Transverse colon (tissue), 4 donors: ENCODE data around the gene C16orf95. TPM values are rescaled to one million over a fixed set of nuclear protein-coding genes. Genes with fewer than 3 reads are reported as not detected.

ENCODE experiments used
- DNase-seq: peaks from one replicate; pipeline ENCODE4 v3.0.0-alpha.2; 2019
- H3K27ac ChIP-seq, 4 donors: fragments of 200-600 bp; sonication (generic); 2 replicates each; pipeline ENCODE4 v1.5.1; 2016 to 2018; ENCODE audit warnings: inconsistent platforms in 4 of 4
- H3K27me3 ChIP-seq: fragments of 200-600 bp; sonication (generic); 2 replicates; pipeline ENCODE4 v1.5.1; 2017; ENCODE audit warnings: inconsistent platforms
- H3K36me3 ChIP-seq, 4 donors: fragments of 200-600 bp; sonication (generic); 2 replicates each; pipeline ENCODE4 v1.5.1; 2017 to 2019; ENCODE audit warnings: inconsistent platforms in 4 of 4
- H3K4me1 ChIP-seq, 4 donors: fragments of 200-600 bp; sonication (generic); 2 replicates each; pipeline ENCODE4 v1.5.1; 2017 to 2020; ENCODE audit warnings: inconsistent platforms in 4 of 4
- H3K4me3 ChIP-seq, 4 donors: fragments of 200-600 bp; sonication (generic); 1 replicate in 1 of 4; 2 replicates in 3 of 4; pipeline versions ENCODE4 v1.5.1 to v1.6.1; 2017 to 2019; ENCODE audit warnings: inconsistent platforms in 4 of 4
- H3K9me3 ChIP-seq, 2 donors: fragments of 200-600 bp; sonication (generic); 2 replicates each; pipeline ENCODE4 v1.5.1; 2017 to 2019; ENCODE audit warnings: inconsistent platforms in 2 of 2
- EP300 ChIP-seq: sonication (generic); formaldehyde crosslinking; IDR thresholded peaks from one replicate; pipeline ENCODE4 v1.6.1; 2017; ENCODE audit warnings: antibody characterized with exemption, low read depth
- POLR2A ChIP-seq: fragments of 450-650 bp; IDR thresholded peaks from one replicate; pipeline ENCODE4 v1.6.1; 2016; ENCODE audit warnings: antibody characterized with exemption, mild to moderate bottlenecking, moderate library complexity
- POLR2AphosphoS5 ChIP-seq, 3 donors: sonication (generic); formaldehyde crosslinking; IDR thresholded peaks; one replicate each; pipeline ENCODE4 v1.6.1; 2016; ENCODE audit warnings: antibody characterized with exemption in 3 of 3
- WGBS, 2 donors: methylation state at CpG; one replicate each; pipeline ENCODE4 v1.1.5; 2018; ENCODE audit warnings: low coverage in 1 of 2; 5-methylcytosine and 5-hydroxymethylcytosine counted together
- in situ Hi-C, 4 donors: fragments of 200-750 bp; cut with MboI; loops; one replicate each; pipeline versions ENCODE4 v1.15.0 to v1.15.1; 2017; ENCODE audit warnings: low sequenced_read_pairs in 3 of 4, low pct_ligation_motif_present in 1 of 4, low pct_unique_long_range_greater_than_20kb in 1 of 4
- intact Hi-C: fragments of 100-400 bp; cut with DNase I; formaldehyde crosslinking; loops from one replicate; pipeline ENCODE4 v1.15.1; 2023; ENCODE audit warnings: low total_unique reads
- total RNA-seq, 4 donors: library from RNA; depleted of rRNA; stranded (reverse); fragments of >200 nt; gene quantifications; one replicate each; pipeline ENCODE4 v1.1.0, GENCODE V29; 2016
- TF ChIP-seq, protein P1 (sequence below), 5 experiments: fragments of 200-600 bp in 3 of 5; fragments of 450-650 bp in 2 of 5; sonication (generic) in 3 of 5; IDR thresholded peaks; 1 replicate in 2 of 5; 2 replicates in 3 of 5; pipeline ENCODE4 v1.5.1; 2016 to 2017; ENCODE audit warnings: antibody characterized with exemption in 5 of 5, inconsistent platforms in 3 of 5, mild to moderate bottlenecking in 2 of 5, moderate library complexity in 1 of 5

The C16orf95 gene
- total RNA-seq, 4 donors from 2014 or later, result 1.1 to 2.3 TPM; not detected in 2

DNA sequence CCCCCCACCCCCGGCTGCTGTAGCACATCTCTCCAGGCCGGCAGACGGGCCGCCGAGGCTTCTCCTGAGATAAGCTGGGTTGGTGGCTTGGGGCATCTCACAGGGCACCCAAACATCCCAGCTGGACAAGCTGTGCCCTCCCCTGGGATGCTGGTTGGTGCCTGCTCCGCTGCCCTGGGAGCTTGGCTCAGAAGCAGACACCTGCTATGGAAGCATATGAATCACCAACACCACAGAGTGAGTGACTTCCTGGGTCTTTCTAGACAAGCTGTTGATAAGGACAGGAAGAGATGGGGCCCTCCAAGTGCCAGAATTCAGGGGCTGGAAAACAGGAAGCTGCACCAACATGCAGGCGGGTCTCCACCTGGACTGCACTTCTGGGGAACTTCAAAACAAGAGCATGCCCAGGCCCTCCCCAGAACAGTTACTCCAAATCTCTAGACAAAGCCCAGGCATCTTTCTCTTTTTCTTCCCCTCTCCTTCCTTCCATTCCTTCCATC is 13.7 kb downstream of the C16orf95 start:
- 93% methylated on average over 7 of the region's 7 CpGs; no CpG with 5 or more reads in 1 of the 2 donors for WGBS, 2 donors
- H3K36me3 ChIP-seq, result no peaks in the 10 kb centered on the region

DNA sequence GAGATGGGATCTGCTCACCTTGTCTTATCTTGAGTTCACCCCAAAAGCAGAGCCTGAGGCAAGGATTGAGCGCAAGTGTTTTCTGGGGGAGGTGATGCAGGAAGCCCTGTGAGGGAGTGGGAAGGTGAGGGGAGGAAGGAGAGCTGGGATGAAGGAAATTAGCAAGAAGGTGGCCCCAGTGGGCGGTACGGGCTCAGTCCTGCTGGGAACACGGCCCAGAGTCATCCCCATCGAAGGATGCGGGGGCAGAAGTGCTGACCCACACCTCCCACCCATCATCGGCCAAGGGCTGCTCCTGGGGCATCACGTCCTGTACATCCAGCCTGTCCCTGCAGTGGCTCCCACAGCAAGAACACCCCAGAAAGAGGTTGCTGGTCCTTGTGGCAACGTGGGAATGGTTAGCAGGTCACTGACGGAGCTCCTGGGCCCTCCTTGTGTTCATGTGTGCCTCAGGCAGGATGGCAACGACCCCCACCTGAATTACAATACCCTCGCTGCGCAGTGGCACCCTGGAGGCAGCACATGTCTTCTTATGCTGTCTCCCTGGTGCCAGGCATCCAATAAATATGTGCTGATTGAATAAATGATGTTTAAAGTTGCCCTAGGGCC is 18.2 kb downstream of the C16orf95 start:
- in situ Hi-C loops, result loop anchor here in 2 of 4 donors (25.0 kb wide), 4 partner anchors 112 to 737 kb away; partner anchors contain the start of genes FOXC2 (in 1 of the 2) and MTHFSD (in 1 of the 2)
- no peak overlapping the region for H3K4me3 ChIP-seq
- 67 to 81% methylated on average over 3 to 12 of the region's 13 CpGs for WGBS, 2 donors
- peaks cover 0 to 9% (median 4%) of the 10 kb centered on the region in 4 donors for H3K4me1 ChIP-seq
- no peaks in the 10 kb centered on the region for H3K36me3 ChIP-seq
- H3K9me3 ChIP-seq, result no peaks in the 10 kb centered on the region
- TF ChIP-seq EP300 (no peak), POLR2AphosphoS5 (IDR thresholded peaks at IDR 0.05) (no peak), POLR2A (no peak)
- TF ChIP-seq, protein P1, sequence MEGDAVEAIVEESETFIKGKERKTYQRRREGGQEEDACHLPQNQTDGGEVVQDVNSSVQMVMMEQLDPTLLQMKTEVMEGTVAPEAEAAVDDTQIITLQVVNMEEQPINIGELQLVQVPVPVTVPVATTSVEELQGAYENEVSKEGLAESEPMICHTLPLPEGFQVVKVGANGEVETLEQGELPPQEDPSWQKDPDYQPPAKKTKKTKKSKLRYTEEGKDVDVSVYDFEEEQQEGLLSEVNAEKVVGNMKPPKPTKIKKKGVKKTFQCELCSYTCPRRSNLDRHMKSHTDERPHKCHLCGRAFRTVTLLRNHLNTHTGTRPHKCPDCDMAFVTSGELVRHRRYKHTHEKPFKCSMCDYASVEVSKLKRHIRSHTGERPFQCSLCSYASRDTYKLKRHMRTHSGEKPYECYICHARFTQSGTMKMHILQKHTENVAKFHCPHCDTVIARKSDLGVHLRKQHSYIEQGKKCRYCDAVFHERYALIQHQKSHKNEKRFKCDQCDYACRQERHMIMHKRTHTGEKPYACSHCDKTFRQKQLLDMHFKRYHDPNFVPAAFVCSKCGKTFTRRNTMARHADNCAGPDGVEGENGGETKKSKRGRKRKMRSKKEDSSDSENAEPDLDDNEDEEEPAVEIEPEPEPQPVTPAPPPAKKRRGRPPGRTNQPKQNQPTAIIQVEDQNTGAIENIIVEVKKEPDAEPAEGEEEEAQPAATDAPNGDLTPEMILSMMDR (IDR thresholded peaks at IDR 0.05), result no peak
- no peak for DNase-seq
- no peaks in the 10 kb centered on the region for H3K27me3 ChIP-seq
- H3K27ac ChIP-seq, result no peak overlapping the region
- intact Hi-C loops, result no loop called here

More for the DNA sequence above, 13.7 kb downstream of the C16orf95 start:
- Histone ChIP-seq H3K4me3 (no peak overlapping the region), H3K9me3 (no peaks in the 10 kb centered on the region), H3K27ac (no peak overlapping the region), H3K4me1 (peaks cover 0 to 6% (median 0%) of the 10 kb centered on the region in 4 donors), H3K27me3 (no peaks in the 10 kb centered on the region)
- in situ Hi-C loops, result loop anchor here in 1 of 4 donors (25.0 kb wide), 1 partner anchor 334 kb away; no protein-coding TSS in a partner anchor
- intact Hi-C loops, result no loop called here
- no peak for DNase-seq
- TF ChIP-seq POLR2AphosphoS5 (IDR thresholded peaks at IDR 0.05) (no peak), POLR2A (no peak), EP300 (no peak)
- TF ChIP-seq, protein P1 (IDR thresholded peaks at IDR 0.05), result no peak

DNA sequence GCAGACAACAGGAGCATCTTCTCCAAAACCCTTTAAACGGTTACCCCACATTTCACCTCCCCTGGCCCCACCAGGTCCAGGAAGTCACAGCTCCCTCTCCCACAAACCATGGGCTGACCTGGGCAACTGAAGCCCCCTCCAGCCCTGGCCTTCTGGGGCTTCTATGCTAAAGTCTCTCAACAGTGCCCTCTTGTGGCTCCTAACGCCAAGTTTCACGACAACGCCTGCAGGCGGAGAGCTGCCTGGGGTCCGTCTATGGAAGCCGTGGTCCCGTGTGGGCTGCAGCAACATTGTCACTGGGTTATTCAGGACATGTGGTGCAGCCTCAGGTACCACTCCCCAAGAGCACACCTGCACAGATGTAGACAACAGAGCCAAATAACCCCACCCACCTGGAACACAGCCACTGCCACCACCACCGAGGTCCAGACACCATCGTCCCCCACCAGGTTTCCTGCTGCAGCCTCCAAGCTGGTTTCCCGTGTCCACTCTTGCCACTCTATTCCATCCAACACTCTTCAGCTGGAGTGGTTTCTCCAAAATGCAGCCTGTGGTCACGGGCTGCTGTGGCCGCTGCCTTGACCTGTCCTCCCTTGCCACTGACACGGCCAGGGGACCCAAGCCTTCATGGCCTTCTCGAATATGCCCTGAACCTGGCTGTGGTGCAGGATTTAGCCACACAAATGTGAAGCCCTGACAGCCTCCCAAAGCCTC is 19.1 kb downstream of the C16orf95 start:
- Histone ChIP-seq H3K36me3 (no peaks in the 10 kb centered on the region), H3K27me3 (no peaks in the 10 kb centered on the region), H3K4me3 (no peak overlapping the region), H3K9me3 (no peaks in the 10 kb centered on the region), H3K4me1 (peaks cover 0 to 9% (median 4%) of the 10 kb centered on the region in 4 donors), H3K27ac (no peak overlapping the region)
- TF ChIP-seq, protein P1 (IDR thresholded peaks at IDR 0.05), result peak; percentile 26 to 48 (median 31)
- no peak for TF ChIP-seq POLR2A
- intact Hi-C loops, result no loop called here
- 65 to 100% methylated on average over 1 to 15 of the region's 15 CpGs for WGBS, 2 donors
- in situ Hi-C loops, result loop anchor here in 2 of 4 donors (25.0 kb wide), 4 partner anchors 111 to 736 kb away; partner anchors contain the start of genes FOXC2 (in 1 of the 2) and MTHFSD (in 1 of the 2)
- DNase-seq, result no peak

DNA sequence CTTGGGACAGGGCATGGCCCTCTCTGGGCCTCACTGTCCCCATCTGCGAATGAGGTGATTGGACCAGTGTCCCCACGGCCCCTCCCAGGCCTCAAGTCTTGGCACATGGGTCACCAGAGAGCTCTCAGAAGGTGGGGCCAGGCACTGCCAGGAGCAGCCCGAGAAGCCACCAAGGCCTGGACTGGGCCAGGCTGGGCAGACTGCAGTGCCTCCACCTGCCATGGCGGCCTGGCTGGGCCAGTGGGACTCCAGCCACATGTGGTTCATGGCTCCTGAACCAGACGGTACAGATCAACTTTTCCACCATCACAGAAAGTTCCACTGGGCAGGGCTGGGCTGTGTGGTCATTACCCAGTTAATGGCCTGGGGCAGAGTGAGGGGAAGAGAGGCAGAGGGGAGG is 19.8 kb downstream of the C16orf95 start:
- no peak for DNase-seq
- intact Hi-C loops, result no loop called here
- 91% methylated on average over 4 of the region's 5 CpGs; no CpG with 5 or more reads in 1 of the 2 donors for WGBS, 2 donors
- Histone ChIP-seq H3K27ac (no peak overlapping the region), H3K4me3 (no peak overlapping the region), H3K4me1 (peaks cover 0 to 9% (median 4%) of the 10 kb centered on the region in 4 donors), H3K27me3 (no peaks in the 10 kb centered on the region), H3K9me3 (no peaks in the 10 kb centered on the region), H3K36me3 (no peaks in the 10 kb centered on the region)
- in situ Hi-C loops, result loop anchor here in 2 of 4 donors (25.0 kb wide), 4 partner anchors 110 to 735 kb away; partner anchors contain the start of genes FOXC2 (in 1 of the 2) and MTHFSD (in 1 of the 2)
- TF ChIP-seq EP300 (no peak), POLR2AphosphoS5 (IDR thresholded peaks at IDR 0.05) (no peak), POLR2A (no peak)
- TF ChIP-seq, protein P1 (IDR thresholded peaks at IDR 0.05), result no peak
